CD1c-positive myeloid dendritic cell (primary cell): ENCODE data around the gene LRRC56.
"Not testable (repeated sequence)": the region's sequence is repeated elsewhere in the genome, so short reads cannot be mapped to it uniquely, and the experiment has no call there.

Source experiments
- DNase-seq: peaks from one replicate; pipeline ENCODE4 v3.0.0-alpha.2; 2016; ENCODE audit errors: extremely low spot score

LRRC56 gene

DNA sequence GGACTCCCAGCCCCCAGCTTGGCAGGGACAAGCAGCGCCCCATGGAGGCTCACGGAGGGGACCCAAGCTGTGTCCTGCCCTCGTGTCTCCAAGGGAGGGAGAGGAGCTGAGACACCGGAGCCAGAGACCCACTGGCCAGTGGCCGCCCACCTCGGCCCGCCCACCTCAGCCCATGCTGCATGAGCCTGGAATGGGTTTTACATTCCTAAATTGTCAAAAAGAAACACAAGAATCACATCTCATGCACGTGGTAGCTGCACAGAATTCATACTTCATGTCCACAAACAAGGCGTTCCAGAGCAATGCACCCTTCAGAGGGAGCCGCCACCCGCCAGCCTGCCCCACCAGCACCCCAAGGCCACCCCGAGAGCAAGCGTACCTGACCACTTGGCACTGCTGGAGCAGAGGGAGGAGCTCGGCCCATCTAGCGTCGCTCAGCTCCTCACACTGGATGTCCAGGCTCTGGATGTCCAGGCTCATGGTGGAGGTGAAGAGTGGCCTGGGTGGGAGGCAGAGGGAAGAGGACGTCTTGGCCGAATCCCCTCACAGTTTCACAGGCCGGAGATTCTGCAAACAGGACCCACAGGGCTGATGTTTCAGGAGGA is 35.5 kb upstream of the LRRC56 start:
- no peak for DNase-seq

DNA sequence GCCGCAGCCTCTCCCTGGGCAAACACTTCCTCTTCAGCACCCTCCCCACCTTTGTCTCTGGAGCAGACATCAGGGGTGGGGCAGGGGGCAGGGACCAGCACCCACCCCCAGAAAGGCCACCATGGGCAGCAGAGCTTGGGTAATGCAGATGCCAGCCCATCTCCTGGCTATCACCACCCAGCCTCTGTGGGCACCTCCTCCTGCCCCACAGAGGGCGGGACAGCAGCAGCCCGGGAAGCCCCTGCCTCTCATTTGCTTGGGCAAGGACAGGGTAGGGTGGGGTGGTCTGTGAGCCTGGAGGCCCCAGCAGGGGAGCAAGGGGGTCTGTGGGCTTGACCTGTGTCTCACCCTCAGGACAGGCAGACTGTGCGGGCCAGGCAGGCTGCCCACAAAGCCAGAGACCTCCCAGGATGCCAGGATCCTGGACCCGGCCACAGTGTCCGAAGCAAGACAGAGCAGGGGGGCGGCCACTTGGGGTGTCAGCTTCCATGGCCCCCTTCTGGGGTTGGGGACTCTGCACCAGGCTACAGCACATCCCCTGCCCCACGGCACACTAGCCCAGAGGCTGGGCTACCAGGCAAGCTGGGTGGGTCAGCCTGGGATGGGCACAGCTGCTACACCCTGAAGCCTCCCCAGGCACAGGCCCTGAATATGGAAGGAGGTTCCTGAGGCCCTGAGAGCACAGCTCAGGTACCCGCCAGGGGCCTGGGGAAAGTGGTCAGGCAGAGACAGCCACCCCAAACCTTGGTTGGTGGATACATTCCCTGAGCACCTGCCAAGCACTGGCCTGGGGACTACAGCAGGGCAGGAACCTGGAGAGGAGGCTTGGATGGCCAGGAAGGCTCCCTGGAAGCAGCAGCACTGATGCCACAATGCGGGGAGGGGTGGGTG is 34.8 kb upstream of the LRRC56 start:
- peak; percentile 10 for DNase-seq

DNA sequence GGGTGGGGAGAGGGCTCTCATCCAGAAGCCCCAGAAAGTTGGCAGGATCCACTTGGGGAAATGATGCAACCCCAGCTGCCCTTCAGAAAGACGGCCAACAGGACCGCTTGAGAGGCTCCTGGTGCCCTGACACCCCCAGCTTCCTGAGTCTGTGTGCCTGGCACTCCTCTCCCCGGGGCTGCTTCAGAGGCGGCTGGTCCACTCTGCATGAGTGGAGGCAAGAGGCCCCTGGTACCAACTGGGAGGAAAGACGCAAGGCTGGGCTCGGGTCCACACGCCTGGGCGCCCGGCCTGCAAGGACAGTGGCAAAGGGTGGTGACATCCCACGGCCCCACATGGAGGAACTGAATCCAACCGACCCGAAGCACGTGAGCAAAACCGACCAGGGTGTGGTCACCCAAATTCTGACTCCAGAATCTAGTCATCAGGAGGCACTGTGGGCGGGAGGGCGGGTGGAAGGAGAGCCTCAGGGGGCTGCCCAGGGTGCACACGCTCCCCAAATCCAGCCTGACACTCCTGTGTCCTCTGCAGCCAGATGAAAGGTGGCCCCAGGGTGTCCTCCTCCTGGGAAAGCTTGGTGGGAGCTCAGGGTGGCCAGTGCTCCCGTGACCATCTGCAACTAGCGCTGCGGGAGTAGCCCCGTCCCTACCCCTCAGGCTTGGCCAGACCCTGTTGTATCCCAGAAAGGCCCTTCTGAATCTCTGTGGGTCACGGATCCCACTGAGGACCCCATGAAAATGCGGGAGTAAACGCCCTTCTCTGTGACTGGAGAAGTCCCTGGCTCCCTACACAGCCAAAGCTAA is 33.9 kb upstream of the LRRC56 start:
- peak; percentile 95 for DNase-seq

DNA sequence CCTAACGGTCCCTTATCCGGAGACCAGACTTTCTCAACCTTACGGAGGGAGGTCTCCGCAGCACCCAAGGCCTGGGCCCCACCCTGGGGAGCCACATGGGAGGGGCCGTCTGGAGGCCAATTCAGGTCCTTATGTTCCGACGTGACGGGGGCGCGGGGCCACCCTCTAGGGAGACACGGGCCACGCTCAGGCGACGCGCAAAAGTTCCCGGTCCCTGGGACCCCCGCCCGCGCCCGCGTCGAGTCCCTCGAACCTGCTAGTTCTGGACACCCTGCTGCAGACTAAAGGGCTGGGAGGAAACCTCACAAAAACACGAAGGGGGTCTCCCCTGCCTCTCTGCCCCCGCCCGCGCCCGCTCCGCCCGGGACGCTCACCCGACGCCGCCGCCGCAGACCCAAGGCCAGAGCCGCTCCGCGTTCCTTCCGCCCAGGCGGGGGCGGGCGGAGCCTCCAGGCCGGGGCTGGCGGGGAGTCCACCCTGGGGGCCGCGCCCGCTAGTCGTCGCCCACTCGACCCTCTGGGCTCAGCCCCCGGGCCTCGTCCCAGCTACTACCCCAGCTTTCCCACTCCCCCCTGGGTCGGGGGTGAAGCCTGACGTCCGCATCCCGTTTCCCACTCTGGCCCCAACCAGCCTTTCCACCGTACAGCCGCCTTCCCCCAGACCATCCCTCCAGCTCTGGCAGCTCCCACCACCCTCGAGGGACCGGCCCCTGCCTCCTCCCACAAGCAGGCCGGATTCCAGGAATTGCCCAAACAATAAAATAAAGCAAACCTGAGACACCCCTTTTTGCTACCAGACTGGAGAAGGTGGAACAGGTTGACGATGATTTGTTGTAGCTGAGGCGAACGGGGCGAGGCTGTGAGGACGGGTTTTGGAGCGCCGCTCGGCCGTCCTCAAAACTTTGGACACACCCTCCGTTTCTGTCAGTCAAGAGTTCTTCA is 33.0 kb upstream of the LRRC56 start:
- DNase-seq, result peak; percentile 54

DNA sequence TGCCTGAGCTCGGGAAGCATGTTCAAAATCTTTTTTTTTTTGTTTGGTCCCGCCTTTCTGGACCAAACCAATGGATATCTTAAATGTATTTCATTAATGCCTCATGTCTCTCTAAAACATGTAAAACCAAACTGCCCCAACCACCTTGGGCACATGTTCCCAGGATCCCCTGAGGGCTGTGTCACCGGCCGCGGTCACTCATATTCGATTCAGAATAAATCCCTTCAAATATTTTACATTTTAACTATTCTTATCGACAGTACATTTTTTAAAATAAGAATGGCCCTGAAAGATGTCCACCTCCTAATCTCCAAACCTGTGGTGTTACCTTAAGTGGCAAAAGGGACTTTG is 32.4 kb upstream of the LRRC56 start:
- no peak for DNase-seq

DNA sequence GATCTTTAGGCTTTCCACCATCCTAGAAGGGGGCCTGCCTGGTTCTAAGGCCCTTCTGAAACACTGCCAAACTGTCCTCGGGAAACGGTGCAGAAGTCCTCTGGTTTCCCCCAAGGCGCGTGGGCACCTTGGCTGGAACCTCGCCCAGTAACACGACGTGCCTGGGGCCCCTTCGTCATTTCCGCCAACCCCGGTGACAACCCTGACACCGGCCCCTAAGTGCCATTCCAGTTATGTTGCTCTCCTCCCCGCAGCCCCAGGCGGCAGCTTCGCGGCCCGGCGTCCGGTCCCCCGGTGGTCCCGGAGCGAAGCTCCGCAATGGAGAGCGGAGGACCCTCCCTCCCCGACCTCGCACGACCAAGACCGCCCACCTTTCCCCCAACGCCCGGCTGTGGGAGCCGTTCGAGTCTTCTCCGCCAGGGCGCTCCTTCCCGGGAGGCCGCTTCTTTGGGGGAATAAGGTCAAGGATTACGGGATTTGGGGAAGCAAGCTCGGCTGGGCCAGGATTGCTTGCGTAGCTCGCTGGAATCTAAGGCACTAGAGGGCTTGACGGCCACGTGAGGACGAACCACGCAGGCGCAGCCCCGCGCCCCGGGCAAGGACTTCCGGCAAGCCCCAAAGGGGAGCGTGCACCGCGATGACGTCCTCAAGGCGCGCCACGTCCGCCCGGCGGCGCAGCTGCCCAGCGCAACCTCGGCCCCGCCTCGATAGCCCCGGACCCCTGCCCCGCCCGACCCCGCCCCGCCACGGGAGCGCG is 30.9 kb upstream of the LRRC56 start:
- DNase-seq, result peak; percentile 99

DNA sequence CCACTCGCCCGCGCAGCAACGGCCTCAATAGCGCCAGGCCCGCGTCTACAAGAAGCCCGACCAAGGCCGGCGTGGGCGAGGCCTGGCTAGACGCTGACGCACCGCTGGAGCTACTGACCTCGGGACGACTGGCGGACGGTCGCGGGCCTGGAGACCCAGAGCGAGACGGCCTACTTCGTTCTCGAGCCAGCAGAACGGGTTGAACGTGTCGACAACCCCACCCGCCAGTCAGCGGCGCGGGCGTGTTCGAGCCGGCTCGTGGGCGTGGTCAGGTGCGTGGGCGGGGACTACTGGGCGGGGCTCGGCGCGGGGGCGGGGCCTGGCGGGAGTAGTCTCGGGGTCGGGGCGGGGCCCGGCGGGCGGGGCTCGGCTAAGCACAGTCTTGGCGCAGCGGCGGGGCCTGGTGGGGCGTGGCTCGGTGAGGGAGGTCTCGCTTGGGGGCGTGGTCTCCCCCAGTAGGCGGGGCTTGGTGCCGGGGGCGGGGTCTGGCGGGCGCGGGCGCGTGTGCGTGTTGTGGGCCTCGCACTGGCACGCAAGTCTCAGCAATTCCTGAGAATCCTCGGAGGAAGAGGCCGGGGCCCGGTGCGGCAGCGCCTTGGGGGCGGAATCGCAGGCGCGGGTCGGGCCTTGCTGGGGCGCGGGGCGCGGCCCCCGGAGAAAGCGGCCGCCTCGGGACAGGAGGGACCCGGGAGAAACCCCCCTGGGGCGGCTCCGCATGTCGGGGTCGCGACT is 30.2 kb upstream of the LRRC56 start, which contains the start of gene RNH1:
TSS of gene RNH1 (minus strand) at position 248 of the 732 bp plus-strand sequence. CDS start 5,080 bp downstream, outside the sequence.
- peak; percentile 99 for DNase-seq

DNA sequence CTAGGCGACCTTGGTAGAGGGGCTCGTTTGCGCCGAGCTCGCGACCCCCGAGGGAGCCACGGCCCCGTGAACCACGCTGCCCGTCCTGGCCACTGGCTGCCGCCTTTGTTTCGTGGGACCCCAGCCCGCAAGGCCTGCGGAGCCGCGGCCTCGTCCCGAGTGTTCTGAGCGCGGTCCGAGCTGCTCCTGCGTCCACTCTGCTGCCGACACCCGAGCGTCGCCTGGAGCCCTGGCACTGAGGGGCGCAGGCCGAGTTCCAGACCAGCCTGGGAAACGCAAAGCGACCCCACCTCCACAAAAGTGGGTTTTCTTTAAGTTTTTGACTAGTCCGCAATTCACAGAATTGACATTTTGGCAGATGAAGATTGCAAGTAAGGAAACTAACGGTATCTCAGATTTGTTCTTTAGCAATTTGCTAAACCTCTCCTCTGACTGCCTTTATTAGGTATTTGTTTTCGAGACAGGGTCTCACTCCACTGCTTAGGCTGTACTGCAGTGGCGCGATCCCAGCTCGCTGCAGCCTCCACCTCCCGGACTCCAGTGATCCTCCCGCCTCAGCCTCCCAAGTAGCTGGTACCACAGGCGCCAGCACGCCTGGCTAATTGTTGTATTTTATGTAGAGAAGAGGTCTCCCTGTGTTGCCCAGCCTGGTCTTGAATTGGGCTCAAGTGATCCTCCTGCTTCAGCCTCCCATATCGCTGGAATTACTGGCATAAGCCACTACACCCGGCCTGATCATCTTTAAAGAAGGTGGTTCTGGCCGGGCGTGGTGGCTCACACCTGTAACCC is 29.4 kb upstream of the LRRC56 start:
- DNase-seq, result no peak

DNA sequence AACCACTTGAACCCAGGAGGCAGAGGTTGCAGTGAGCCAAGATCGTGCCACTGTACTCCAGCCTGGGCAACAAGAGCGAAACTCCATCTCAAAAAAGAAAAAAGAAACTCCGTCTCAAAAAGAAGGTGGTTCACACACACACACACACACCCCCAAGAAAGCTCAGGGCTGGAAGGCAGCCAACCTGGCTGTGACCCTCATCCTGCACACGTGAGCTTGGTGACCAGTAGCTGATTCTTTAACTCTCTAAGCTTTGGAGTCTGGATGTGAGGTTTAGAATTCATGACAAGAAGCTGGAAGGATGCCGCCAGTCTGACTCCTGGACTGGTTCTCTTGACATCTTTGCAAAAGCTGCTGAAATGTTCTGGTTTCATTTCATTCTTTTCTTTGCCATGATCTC is 28.4 kb upstream of the LRRC56 start:
- no peak for DNase-seq

DNA sequence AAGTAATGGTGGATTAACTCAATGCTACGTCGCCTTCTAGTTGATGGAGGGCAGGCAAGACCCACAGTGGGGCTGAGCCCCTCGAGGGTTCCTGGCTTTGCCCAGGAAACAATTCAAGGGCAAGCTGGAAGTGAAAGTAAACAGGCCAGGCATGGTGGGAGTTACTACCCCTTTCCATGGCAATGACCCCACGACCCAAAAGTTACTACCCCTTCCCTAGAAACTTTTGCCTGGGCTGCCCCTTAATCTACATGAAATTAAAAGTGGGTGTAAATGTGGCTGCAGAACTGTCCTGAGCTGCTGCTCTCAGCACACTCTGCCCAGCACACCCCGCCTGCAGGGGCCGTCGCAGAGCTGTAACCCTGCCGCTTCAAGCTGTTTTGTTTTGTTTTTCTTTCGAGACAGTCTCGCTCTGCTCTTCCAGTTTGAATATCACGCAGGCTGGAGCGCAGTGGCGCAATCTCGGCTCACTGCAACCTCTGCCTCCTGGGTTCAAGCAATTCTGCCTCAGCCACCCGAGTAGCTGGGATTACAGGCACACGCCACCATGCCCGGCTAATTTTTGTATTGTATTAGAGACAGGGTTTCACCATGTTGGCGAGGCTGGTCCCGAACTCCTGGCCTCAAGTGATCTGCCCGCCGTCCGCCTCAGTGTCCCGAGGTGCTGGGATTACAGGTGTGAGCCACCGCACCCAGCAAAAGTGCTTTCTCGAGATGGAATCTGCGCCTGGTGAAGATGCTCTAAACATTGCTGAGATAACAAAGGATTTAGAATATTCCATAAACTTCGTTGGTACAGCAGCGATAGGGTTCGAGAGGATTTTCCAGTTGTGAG is 24.3 kb upstream of the LRRC56 start:
- DNase-seq, result peak; percentile 78

DNA sequence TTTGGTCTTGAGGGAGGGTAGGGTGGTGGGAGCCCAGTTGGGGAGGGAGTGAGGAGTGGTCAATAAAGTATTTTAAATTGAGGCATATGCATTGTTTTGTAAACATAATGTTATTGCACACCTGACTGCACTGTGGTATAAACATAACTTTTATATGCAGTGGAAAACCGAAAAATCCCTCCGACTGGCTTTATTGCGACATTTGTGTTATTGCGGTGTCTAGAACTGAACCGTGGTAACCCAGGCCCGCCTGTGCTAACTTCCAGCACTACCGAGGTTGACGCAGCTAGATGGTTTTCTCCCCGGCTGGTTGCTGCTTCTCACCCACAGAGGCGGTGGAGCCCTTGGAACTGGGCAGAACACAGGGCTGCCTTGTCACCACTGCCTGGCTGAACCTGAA is 22.7 kb upstream of the LRRC56 start:
- DNase-seq, result no peak

DNA sequence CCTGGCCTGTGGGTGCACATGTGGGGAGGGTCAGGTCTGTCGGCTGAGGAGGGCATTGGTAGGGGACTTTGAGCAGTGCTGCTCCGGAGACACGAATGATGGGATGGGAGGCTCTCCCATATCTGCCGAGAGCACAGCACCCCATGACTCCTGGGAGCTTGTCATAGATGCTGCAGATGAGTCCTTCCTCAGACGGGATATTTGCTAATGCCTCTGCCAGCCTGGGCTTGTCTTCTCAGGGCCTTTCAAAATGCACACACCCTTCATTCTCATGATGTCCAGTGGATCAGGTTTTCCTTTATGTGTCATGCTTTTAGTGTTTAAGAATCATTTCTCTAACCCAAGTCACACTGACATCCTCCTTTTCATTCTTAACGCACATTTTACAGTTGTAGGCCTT is 22.2 kb upstream of the LRRC56 start:
- DNase-seq, result no peak

DNA sequence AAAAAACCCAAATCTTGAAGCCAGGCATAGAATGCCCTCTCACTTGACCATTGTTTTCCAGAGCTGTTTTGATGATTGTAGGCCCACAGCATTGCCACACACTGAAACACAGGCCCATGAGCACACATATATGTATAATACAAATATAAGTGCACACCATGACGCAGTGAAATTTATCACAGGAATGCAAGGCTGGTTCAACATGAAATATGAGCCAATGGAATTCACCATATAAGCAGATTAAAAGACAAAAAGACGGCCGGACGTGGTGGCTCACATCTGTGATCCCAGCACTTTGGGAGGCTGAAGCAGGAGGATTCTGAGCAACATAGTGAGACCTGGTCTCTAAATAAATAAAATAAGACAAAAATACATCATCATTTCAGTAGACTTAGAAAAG is 20.9 kb upstream of the LRRC56 start:
- no peak for DNase-seq

DNA sequence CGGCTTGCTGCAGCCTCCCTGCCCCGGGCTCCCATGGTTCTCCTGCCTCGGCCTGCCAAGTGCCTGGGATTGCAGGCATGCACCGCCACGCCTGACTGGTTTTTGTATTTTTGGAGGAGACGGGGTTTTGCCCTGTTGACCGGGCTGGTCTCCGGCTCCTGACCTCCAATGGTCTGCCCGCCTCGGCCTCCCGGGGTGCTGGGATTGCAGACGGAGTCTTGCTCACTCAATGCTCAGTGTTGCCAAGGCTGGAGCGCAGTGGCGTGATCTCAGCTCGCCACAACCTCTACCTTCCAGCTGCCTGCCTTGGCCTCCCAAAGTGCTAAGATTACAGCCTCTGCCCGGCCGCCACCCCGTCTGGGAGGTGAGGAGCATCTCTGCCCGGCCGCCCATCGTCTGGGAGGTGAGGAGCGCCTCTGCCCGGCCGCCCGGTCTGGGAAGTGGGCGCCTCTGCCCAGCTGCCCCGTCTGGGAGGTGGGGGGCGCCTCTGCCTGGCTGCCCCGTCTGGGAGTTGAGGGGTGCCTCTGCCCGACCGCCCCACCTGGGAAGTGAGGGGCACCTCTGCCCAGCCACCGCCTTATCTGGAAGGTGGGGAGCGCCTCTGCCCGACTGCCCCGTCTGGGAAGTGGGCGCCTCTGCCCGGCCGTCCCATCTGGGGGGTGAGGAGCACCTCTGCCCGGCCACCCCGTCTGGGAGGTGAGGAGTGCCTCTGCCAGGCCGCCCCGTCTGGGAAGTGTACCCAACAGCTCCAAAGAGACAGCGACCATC is 20.2 kb upstream of the LRRC56 start:
- DNase-seq, result not testable (repeated sequence)

DNA sequence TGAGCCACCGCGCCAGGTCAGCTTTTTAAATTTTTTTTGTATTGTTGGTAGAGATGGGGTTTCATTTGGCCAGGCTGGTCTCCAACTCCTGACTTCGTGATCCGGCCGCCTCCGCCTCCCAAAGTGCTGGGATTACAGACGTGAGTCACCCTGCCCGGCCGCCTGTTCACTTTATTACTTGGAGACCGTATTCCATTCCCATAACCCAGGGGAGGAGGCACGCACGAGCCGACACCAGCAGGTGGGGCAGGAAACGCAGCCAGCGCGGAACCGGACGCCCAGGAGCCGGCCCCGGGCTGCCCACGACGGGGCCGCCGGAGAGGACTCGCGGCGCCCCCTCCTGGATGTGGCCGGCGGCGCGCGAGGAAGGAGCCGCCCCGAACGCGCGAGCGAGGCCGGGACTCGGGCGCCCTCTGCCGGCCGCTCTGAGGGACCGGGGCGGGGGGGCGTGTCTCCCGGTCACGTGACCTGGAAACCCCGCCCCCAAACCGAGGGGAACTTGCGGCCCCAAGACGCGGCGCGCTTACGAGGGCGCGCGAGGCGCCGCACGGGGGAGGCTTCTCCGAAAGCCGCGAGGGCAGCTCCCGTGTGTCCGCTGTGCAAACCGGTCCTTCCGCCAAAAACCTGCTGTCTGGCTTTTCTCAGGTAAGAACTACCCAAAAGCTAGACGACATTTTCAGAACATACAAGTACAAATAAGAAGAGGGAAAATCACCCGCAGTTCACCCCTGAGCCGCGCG is 18.7 kb upstream of the LRRC56 start:
- peak; percentile 98 for DNase-seq

DNA sequence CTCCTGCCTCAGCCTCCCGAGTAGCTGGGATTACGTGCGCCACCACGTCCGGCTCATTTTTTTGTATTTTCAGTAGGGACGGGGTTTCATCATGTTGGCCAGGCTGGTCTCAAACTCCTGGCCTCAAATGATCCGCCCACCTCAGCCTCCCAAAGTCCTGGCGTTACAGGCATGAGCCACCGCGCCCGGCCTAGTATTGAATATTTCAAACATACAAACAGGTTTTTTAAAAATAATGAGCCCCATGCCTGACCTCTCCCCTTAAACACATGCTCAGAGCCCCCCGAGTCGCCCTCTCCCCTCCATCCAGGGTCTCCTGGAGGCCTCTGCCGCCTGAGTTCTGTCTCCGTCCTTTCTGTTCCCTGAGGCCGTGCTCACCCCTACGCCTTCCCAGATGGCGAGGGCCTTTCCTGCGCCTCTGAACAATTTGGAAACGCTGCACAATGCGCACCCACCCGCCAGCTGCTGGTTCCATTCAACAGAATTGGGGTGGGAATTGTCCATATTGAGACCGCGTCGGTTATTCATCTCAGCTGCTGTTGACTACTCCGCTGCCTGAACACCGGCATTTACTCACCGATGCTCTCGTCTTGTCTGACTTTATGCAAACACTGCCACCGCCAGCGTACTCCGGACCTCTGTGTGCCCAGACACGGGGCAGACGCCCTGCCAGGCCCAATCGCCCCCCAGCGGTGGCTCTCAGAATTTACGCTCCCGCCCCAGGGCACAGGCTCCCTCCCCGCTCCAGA is 16.7 kb upstream of the LRRC56 start:
- DNase-seq, result no peak
